Dermis microvascular lymphatic vessel endothelial cell (primary cell): ENCODE measurements around the gene RAB31. TPM values are rescaled to one million over a fixed set of nuclear protein-coding genes. Genes with fewer than 3 reads are reported as not detected.
"Not testable (repeated sequence)": the region's sequence is repeated elsewhere in the genome, so short reads cannot be mapped to it uniquely, and the experiment has no call there.

Experiments used
- DNase-seq, 2 donors: peaks; one replicate each; pipeline versions ENCODE4 v3.0.0 to v3.0.0-alpha.2; 2010; ENCODE audit warnings: low read depth in 2 of 2
- total RNA-seq: library from RNA; depleted of rRNA; stranded (reverse); fragments of >200 nt; gene quantifications from 2 replicates; pipeline ENCODE4 v1.2.1, GENCODE V29; 2014

The RAB31 gene
- total RNA-seq, 1 donor from 2014 or later: 46.5 TPM

DNA sequence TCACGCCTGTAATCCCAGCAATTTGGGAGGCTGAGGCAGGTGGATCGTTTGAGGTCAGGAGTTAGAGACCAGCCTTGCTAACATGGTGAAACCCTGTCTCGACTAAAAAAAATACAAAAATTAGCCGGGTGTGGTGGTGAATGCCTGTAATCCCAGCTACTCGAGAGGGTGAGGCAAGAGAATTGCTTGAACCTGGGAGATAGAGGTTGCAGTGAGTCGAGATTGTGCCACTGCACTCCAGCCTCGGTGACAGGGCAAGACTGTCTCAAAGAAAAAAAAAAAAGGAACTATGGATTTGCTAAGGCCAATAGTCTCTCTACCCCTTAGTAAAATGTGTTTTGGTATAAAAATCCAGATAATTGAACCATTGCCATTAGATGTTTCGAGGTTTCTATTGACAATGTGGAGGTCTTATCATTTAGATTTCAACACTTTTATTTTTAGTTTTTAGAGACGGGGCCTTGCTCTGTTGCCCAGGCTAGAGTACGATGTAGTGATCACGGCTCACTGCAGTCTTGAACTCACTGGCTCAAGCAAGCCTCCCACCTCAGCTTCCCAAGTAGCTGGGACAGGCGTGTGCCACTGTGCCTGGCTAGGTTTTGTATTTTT, 176.5 kb downstream of the RAB31 start:
- DNase-seq: no peak

DNA sequence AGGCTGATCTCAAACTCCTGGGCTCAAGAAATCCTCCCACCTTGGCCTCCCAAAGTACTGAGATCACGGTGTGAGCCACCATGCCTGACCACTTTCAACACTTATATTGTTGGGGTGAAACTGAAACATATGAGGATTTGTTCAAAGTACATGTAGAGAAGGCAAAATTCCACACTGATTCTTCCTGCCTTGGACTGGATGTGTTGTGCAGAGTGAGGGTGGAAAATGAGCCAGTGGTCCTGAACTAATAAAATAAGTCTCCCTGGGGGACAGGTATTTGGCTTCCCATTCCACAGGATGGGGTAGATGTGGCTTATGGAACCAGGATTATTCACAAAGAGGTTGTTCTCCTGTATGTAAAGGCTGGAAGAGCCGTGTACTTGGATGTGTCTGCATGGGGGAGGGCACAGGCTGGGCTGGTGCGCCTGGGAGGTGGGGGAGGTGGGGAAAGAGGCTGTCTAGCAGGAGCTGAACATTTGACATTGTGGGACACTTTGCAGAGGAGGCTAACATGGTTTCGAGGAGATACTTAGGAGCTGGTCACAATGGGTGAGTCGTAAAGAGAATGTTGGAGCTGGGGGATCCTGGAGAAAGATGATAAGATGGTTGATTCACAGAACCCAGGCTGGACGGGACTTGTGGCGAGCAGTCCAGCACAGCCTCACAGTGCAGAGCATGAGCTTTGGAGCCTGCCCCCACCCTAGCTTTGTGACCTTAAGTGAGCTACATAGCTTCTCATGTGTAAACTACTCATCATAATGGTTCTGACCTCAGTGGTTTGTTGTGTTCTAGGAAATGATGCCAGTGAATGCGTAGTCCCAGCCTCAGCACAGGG, 177.3 kb downstream of the RAB31 start, which contains the start of gene TXNDC2:
Gene TXNDC2 (plus strand): TSS at position 804 of the 835 bp plus-strand sequence. CDS start 708 bp downstream, outside the sequence.
- no peak for DNase-seq

DNA sequence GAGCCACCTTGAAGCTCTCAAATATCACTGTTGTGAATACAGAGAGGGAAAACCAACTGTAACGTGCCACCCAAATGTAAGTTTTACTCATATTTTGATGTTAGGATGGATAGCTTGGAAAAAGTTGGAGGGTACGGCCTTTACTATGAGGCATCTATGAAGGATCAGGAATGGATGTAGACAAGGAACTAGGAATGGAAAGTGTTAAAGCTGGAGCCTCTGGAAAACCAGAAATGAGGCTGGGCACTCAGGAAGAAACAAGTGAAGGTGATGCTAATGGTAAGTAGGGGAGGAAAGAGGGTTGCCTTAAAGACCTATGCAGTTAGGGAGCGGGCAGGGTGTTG, 177.9 kb downstream of the RAB31 start:
- DNase-seq: no peak

DNA sequence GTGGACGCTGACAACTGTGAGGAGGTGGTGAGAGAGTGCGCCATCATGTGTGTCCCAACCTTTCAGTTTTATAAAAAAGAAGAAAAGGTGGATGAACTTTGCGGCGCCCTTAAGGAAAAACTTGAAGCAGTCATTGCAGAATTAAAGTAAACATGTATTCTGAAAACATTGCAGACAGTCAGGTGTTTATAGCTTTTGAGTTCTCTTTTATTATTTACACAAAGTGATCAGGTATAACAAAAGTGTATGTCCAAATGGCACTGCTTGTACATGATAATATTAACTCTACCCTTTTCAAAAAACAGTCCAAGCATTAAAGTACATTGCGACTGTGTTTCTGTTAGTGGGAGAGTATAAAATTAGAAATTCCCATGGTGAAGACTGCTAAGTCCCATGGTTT, 179.9 kb downstream of the RAB31 start:
- no peak for DNase-seq

DNA sequence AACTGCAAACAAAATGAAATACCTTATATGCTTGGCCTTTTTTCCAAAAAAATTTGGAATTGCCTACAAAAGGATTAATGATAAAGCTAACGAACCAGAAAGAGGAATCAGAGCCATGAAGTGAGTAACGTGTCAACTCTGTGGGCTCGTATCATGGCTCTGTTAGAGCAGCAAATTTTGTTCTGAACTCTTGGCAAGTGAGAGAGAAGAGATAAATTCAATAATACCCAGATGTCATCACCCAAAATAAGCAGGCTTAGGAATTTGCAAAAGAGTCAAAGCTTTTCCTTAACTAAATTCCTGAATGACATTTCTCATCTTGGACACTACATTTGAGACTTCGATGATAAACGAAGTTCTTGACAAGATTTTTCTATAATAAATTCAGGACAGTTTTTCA, 182.1 kb downstream of the RAB31 start:
- DNase-seq: no peak

DNA sequence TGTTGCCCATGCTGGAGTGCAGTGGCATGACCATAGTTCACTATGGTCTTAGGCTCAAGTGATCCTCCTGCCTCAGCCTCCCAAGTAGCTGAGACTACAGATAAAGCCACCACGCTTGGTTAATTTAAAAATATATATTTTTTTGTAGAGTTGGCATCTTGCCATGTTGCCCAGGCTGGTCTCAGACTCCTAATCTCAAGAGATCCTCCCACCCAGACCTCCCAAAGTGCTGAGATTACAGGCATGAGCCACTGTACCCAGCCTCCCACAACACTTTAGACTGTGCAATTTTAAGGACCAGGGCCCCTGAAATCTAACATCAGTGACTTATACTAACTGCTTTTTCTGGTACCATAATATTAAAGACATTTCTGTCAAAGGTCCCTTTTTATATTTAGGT, 182.9 kb downstream of the RAB31 start:
- DNase-seq: no peak

DNA sequence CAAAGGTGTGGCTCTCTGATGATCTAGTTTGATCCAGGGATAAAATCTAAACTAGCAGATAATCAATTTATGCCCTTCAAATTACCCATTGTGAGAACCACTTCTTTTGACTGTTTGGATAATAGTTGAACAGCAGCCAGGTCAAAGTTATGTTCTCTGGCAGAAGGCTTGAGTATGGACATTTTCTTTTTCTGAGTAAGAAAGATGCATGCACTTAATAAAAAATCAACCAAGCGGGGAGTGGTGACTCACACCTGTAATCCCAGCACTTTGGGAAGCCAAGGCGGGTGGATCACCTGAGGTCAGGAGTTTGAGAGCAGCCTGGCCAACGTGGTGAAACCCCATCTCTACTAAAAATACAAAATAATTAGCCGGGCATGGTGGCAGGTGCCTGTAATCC, 183.4 kb downstream of the RAB31 start:
- not testable (repeated sequence) for DNase-seq

DNA sequence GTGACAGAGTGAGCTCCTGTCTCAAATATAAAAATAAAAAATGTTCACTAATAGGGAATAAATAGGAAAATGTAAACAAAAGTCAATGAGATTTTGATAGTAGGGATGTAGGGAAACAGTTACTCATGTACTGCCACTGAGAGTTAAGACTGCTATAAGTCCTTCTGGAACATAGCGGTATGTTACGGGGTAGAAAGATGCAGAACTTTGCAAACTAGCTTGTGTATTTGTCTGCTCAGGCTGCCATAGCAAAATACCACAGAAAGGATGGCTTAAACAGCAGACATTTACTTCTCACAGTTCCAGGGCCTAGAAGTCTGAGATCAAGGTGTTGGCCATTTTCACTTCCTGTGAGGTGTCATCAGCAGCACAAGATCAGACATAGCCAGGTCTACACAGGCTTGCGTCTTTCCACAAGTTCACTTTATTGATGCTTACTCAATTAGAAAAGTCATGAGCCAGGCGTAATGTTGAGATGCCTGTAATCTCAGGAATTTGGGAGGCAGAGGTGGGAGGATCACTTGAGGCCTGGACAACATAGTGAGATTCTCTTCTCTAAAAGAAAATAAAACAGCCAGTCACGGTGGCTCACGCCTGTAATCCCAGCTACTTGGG, 186.5 kb downstream of the RAB31 start:
- DNase-seq: no peak

DNA sequence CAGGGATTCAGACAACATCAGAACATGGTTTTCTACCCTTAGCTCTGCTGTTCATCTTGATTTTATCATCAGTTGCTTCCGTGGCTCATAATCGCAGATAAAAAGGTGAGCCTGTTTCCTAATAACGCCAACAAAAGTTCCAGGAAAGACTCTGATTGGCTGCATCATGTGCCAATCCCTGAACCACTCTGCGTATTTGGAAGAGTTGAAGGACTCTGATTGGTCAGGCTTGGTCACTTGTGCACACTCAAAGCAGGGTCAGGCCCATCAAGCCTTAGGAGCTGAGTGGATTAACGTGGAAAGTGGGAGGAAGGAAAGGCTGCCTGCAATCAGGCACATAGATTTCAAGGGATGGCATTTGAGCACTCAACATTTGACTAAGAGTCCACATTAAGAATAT, 189.0 kb downstream of the RAB31 start:
- DNase-seq: no peak

DNA sequence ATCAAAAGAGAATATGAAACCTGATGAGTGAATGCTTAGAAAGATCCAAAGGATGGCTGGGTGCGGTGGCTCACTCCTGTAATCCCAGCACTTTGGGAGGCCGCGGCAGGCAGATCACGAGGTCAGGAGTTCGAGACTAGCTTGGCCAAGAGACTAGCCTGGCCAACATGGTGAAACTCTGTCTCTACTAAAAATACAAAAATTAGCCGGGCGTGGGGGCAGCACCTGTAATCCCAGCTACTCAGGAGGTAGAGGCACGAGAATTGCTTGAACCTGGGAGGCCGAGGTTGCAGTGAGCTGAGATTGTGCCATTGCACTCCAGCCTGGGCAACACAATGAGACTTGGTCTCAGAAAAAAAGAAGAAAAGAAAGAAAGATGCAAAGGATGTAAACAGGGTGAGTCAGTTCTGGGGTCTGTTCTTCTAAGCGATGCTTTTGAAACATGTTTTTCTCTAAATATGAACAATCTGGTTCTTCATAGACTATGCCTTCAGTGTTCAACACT, 189.7 kb downstream of the RAB31 start:
- not testable (repeated sequence) for DNase-seq

DNA sequence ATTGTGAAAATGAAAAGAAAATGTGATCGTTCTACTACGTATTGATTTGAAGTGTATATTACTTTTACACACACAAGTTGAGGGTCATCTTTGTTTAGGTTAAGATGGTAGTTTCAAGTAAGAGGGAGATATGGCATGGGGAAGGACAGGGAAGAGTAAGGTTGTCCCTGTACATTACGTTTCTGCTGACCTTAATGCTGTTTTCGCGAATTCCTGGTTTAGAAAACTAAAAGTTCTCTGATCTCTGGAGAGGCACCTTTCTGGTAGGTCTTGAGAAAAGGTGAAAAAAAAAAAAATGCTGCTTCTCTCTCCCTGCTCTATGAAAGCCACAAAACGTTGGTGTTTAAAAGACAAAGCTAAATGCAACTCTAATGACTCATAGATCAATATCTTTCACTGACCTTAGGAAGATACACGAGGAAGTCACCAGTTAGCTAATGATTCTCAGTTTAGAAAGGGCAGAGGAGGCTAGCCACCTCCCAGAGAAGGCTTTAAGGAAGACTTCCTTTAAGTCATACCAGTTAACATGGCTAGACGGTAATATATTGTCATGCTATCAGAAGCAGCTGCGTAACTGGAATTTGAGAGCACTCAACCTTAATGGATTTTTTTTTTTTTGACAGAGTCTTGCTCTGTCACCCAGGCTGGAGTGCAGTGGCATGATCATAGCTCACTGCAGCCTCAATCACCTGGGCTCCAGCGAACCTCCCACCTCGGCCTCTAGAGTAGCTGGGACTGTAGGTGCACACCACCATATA, 190.9 kb downstream of the RAB31 start:
- peak in 1 of 2 donors; percentile 35 for DNase-seq

DNA sequence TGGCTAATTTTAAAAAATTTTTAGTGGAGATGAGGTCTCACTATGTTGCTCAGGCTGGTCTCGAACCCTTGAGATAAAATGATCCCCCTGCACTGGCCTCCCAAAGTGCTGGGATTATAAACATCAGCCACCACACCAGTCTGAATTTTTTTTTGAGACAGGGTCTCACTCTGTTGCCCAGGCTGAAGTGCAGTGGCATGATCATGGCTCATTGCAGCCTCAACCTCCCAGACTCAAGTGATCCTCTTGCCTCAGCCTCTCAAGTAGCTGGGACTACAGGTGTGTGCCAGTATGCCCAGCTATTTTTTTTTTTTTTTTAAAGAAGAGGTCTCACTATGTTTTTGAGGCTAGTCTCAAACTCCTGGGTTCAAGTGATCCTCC, 191.4 kb downstream of the RAB31 start:
- not testable (repeated sequence) for DNase-seq

DNA sequence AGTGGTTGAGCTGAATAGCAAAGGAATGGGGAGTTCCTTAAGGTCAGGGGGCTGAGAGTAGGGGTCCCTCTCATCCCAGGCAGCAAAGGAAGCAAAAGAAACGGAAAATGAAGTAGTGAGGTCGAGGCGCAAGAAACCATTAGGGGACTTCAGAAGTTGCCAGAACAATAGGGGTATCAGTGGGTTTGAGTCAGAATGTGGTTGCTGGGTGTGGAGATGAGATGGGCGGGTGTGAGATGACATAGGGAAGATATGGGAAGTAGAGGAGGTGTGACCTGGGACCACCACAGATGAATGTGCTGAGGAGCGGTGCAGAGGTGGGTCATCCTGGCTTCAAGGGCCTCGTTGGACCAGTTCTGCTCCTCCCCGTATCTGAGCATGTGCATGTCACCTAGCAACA, 192.6 kb downstream of the RAB31 start:
- DNase-seq: no peak

DNA sequence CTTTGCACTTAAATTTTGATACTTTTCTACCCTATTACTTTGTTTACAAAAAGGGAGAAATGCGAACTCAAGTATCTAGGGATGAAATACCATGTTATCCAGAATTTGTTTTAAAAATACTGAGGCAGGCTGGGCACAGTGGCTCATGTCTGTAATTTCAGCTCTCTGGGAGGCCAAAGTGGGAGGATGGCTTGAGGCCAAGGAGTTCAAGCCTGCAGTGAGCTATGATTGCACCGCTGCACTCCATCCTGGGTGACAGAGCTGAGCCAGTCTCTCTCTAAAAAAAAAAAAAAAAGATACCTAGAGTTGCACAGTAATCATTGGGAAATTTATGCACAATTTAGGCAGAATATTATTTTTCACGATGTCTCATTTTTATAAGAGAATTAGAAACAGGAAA, 193.3 kb downstream of the RAB31 start:
- DNase-seq: no peak

DNA sequence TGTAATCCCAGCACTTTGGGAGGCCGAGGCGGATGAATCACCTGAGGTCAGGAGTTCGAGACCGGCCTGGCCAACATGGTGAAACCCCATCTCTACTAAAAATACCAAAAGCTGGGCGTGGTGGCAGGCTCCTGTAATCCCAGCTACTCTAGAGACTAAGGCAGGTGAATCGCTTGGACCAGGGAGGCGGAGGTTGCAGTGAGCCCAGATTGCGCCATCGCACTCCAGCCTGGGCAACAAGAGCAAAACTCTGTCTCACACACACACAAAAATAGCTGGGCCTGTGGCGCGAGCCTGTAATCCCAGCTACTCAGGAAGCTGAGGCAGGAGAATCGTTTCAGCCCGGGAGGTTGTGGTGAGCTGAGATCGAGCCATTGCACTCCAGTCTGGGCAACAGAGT, 194.2 kb downstream of the RAB31 start:
- DNase-seq: not testable (repeated sequence)

DNA sequence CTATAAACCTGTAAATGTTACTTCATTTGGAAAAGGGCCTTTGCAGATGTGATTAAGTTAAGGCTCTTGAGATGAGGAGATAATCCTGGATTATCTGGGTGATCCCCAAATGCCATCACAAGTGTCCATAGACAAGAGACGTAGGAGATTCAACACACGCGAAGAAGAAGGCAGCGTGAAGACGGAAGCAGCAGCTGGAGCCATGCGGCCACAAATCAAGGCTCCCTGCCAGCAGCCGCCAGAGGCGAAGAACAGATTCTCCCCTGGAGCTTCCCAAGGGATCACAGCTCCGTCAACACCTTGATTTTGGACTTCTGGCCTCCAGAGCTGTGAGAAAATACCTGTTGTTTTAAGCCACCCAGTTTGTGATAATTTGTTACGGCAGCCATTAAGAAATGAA, 194.7 kb downstream of the RAB31 start:
- DNase-seq: no peak

DNA sequence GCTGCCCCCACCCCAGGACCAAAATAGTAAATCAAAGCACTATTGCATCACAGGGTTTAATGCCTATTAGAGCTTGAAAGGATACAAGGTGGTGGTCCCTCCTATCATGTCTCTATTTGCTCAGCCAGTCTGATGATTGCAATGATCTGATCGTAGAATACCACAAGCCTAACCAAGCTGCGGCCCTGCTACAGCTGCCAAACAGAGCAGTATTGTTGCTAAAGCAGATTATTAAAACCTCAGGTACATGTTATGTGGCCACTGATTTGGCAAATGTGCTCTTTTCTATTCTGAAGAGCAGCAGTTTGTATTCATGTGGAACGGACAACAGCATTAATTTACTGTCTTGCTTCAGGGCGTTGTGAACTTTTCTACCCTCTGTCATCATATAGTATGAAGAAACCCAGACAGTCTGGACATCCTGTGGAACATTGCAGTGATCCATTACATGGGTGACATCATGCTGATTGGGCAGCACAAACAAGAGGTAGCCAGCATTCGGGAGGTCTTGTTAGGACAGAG, 197.4 kb downstream of the RAB31 start:
- DNase-seq: no peak

DNA sequence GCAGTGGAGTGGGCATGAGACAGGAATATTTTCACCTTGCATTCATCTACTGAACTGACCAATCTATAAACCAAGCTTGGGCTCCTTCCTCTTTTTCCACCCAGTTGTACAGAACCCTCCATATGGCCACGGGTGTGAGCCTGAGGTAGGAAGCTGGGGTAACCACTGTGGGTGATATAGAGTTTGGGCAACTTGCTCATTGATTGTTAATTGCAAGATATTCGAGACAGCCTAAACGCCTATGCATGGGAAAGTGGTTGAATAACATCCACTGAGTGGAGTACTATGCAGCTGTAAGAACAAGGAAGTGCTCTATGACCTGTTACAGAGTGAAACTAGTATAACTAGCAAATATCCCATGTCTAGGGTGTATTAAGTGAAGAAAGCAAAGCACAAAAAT, 198.4 kb downstream of the RAB31 start:
- DNase-seq: no peak

DNA sequence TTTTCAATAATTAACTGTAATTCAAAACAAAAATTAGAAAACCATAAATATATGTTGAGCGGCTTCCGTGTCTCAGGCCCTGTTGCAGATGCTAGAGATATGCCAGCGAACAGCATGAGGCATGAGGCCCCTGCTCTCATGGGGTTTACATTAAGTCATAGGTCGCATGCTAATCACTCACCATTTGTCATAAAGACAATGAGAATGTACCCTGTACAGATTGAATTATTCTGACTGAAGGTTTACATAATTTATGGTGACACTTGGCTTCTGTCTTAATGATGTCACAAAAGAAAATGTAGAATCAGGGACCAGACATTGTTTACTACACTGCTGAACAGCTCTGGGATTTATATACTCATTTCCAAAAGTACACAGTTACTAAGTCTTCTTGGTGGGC, 199.8 kb downstream of the RAB31 start:
- DNase-seq: no peak

DNA sequence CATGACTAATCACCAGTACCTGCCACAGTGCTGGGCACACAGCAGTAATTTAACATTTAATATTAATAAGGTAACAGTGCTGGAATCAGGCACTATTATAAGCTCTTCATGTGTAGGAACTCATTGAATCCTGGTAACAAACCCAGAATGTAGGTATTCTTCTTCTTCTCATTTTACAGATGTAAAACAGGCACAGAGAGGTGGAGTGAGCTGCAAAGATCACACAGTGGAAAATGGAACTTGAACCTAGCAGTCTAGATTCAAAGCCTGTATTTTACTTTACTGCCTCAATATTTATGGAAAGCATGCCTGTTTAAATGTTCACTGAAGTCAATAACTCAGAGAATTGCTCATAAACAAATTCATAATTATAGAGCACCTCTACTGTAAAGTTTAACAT, 202.0 kb downstream of the RAB31 start:
- no peak for DNase-seq

DNA sequence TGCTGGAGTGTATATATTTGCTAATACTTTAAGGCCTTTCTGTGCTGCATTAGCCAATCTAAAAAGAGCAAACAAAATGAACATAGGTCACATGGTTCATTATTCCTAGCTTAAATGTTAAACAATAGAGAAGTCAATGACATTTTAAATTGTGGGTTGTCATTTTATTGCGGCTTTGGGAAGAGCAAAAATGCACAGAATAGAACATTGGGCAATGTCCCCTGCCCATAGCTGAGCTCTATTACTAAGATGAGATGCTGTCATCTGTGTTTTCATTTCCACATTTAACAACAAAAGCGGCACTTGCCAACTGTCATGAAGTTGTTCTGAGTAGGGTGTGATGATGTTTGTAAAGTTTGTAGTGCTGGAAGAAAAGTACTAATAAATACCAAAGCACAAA, 202.6 kb downstream of the RAB31 start:
- no peak for DNase-seq

DNA sequence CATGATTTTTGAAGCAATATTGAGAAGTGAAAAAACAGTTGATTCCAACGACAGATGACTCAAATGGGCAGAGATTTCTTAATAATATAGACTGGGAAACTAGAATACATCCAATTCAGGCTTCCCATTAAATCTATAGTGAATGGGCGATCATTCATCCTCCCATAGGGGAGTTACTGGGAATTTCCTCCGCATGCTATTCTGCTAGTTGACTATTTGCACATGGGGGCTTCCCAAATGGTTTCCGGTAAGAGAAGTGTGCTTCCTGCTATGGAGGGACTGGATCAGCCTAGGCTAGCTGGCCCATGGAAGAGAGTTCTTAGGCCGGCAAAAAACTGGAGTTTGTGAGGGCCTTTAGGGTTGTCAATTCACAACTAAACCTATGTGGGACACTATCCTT, 203.1 kb downstream of the RAB31 start:
- no peak for DNase-seq
